Adrenal gland (tissue), 5 donors: Measurements from ENCODE around the gene RAMAC.

Source experiments
- POLR2A ChIP-seq, 2 donors: fragments of 450-650 bp; IDR thresholded peaks; one replicate each; pipeline ENCODE4 v1.6.1; 2017; ENCODE audit warnings: antibody characterized with exemption in 2 of 2, mild to moderate bottlenecking in 2 of 2, moderate library complexity in 1 of 2
- TF ChIP-seq, protein P1 (sequence below), 6 experiments: fragments of 450-650 bp in 4 of 6; fragments of 200-600 bp in 2 of 6; sonication (generic) in 1 of 6; IDR thresholded peaks; 1 replicate in 5 of 6; 2 replicates in 1 of 6; pipeline versions ENCODE4 v1.5.1 to v1.8.0; 2016 to 2021; ENCODE audit warnings: antibody characterized with exemption in 6 of 6, mild to moderate bottlenecking in 2 of 6, moderate library complexity in 1 of 6
- donor health status: DM: no; HTN: no; CAD: no.

GRCh38 chr15:82995938-82996337, 9.9 kb downstream of the RAMAC start:
- TF ChIP-seq, protein P1, sequence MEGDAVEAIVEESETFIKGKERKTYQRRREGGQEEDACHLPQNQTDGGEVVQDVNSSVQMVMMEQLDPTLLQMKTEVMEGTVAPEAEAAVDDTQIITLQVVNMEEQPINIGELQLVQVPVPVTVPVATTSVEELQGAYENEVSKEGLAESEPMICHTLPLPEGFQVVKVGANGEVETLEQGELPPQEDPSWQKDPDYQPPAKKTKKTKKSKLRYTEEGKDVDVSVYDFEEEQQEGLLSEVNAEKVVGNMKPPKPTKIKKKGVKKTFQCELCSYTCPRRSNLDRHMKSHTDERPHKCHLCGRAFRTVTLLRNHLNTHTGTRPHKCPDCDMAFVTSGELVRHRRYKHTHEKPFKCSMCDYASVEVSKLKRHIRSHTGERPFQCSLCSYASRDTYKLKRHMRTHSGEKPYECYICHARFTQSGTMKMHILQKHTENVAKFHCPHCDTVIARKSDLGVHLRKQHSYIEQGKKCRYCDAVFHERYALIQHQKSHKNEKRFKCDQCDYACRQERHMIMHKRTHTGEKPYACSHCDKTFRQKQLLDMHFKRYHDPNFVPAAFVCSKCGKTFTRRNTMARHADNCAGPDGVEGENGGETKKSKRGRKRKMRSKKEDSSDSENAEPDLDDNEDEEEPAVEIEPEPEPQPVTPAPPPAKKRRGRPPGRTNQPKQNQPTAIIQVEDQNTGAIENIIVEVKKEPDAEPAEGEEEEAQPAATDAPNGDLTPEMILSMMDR (IDR thresholded peaks at IDR 0.05) = no peak
- no peak for TF ChIP-seq POLR2A (IDR thresholded peaks at IDR 0.05)
